Type B pancreatic cell (in vitro differentiated cells): ENCODE results near the gene RIOK1. TPM values are rescaled to one million over a fixed set of nuclear protein-coding genes. Genes with fewer than 3 reads are reported as not detected.
A peak's percentile ranks its signal among the peaks of the same experiment; 100 is the strongest.

Source experiments
- DNase-seq: peaks from one replicate; pipeline ENCODE4 v3.0.0; 2021; ENCODE audit warnings: mixed read lengths; ENCODE audit not compliant: unreplicated experiment; ENCODE audit errors: extremely low spot score
- H3K27ac Mint-ChIP-seq: 2 replicates; pipeline ENCODE4 v1.8.0; 2021; ENCODE audit warnings: mild to moderate bottlenecking, mixed read lengths
- H3K27me3 Mint-ChIP-seq: 2 replicates; pipeline ENCODE4 v1.8.0; 2021; ENCODE audit warnings: mixed read lengths
- H3K36me3 Mint-ChIP-seq: 2 replicates; pipeline ENCODE4 v1.8.0; 2021; ENCODE audit warnings: mixed read lengths
- H3K4me1 Mint-ChIP-seq: one replicate; pipeline ENCODE4 v1.8.0; 2021; ENCODE audit warnings: mixed read lengths; ENCODE audit not compliant: unreplicated experiment
- H3K4me3 Mint-ChIP-seq: 2 replicates; pipeline ENCODE4 v1.8.0; 2021; ENCODE audit warnings: mild to moderate bottlenecking, mixed read lengths
- H3K9me3 Mint-ChIP-seq: 2 replicates; pipeline ENCODE4 v1.8.0; 2021; ENCODE audit warnings: mixed read lengths
- CTCF ChIP-seq: fragments of 200-600 bp; sonication (generic); conservative IDR thresholded peaks from 2 replicates; pipeline ENCODE4 v1.5.0; 2021; ENCODE audit warnings: antibody characterized with exemption, mild to moderate bottlenecking
- total RNA-seq: library from RNA; stranded (reverse); gene quantifications from 2 replicates; pipeline ENCODE4 v1.2.1, GENCODE V29; 2021; ENCODE audit warnings: low replicate concordance

The RIOK1 gene
- total RNA-seq, 1 donor from 2014 or later, result 24.0 TPM

GRCh38 chr6:7446619-7447325 is 57.2 kb downstream of the RIOK1 start:
- TF ChIP-seq CTCF, result no peak
- Mint-ChIP-seq H3K4me3 (peak overlapping the region; percentile 25), H3K9me3 (peaks cover 8% of the 10 kb centered on the region), H3K27ac (peak overlapping the region; percentile 84), H3K27me3 (peaks cover 3% of the 10 kb centered on the region), H3K4me1 (peaks cover 34% of the 10 kb centered on the region), H3K36me3 (no peaks in the 10 kb centered on the region)
- DNase-seq, result no peak

- H3K4me1 Mint-ChIP-seq, result peaks cover 34% of the 10 kb centered on the region
- H3K27ac Mint-ChIP-seq, result peak overlapping the region; percentile 23
- DNase-seq, result no peak
- H3K27me3 Mint-ChIP-seq, result peaks cover 3% of the 10 kb centered on the region
- no peaks in the 10 kb centered on the region for H3K36me3 Mint-ChIP-seq
- no peak overlapping the region for H3K4me3 Mint-ChIP-seq
- TF ChIP-seq CTCF, result no peak
- peaks cover 5% of the 10 kb centered on the region for H3K9me3 Mint-ChIP-seq
Observed at GRCh38 chr6:7448232-7448631, 58.6 kb downstream of the RIOK1 start.

GRCh38 chr6:7449018-7449417 is 59.4 kb downstream of the RIOK1 start:
- Mint-ChIP-seq H3K4me1 (peaks cover 34% of the 10 kb centered on the region), H3K9me3 (peaks cover 5% of the 10 kb centered on the region), H3K36me3 (no peaks in the 10 kb centered on the region), H3K4me3 (no peak overlapping the region), H3K27me3 (peaks cover 3% of the 10 kb centered on the region), H3K27ac (no peak overlapping the region)
- TF ChIP-seq CTCF, result no peak
- DNase-seq, result no peak

GRCh38 chr6:7451326-7451725 is 61.7 kb downstream of the RIOK1 start:
- no peak for DNase-seq
- Mint-ChIP-seq H3K9me3 (no peaks in the 10 kb centered on the region), H3K36me3 (no peaks in the 10 kb centered on the region), H3K27me3 (no peaks in the 10 kb centered on the region), H3K4me3 (no peak overlapping the region), H3K27ac (no peak overlapping the region), H3K4me1 (peaks cover 18% of the 10 kb centered on the region)
- no peak for TF ChIP-seq CTCF

- no peak overlapping the region for H3K4me3 Mint-ChIP-seq
- H3K27ac Mint-ChIP-seq, result no peak overlapping the region
- DNase-seq, result no peak
- peaks cover 6% of the 10 kb centered on the region for H3K9me3 Mint-ChIP-seq
- H3K36me3 Mint-ChIP-seq, result peaks cover 4% of the 10 kb centered on the region
- H3K27me3 Mint-ChIP-seq, result no peaks in the 10 kb centered on the region
- peaks cover 8% of the 10 kb centered on the region for H3K4me1 Mint-ChIP-seq
- no peak for TF ChIP-seq CTCF
Observed at GRCh38 chr6:7452898-7453297, 63.3 kb downstream of the RIOK1 start.
